HG03159 (cell line): Measurements from ENCODE around the gene WNT7A.

Source experiments
- ATAC-seq: cut with Tn5 transposase; IDR thresholded peaks from one replicate; pipeline ENCODE4 v1.9.1; 2021; ENCODE audit warnings: mild to moderate bottlenecking, moderate library complexity; ENCODE audit not compliant: unreplicated experiment

Gene WNT7A

DNA sequence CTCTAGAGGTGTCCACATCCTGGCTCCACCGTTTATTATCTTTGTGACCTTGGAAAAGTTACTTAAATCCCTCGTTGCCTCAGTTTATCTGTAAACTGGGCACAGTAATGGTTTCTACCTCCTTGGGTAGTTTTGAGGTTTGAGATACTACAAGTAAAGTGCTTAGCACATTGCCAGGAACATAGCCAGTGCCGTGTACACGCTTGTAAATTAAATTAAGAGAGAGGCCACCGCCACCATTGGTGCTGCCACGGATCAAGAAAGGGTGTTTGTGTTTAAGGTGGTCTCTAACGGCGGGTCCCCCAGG, 5.8 kb upstream of the WNT7A start:
- no peak for ATAC-seq

- ATAC-seq, result no peak
Measured at GRCh38 chr3:13884851-13885703, 5.2 kb upstream of the WNT7A start.

DNA sequence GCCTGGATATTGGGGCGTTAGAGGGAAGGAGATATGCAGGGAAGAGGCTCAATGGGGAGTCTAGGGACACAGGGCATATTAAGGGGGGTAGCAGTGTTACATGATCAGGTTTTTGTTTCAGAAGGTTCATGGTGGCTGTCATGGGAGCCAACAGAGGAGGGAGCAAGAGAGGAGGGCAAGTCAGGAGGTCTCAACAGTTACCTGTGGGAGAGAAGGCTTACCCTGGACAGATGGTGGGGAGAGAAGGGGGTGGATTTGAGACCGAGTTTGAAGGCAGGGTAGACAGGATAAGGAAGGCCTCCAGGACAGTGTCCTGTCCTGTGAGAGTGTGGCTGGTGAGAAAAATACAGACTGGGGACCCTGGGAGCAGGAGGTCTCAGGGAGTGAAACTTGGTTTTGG, 3.8 kb upstream of the WNT7A start:
- no peak for ATAC-seq

DNA sequence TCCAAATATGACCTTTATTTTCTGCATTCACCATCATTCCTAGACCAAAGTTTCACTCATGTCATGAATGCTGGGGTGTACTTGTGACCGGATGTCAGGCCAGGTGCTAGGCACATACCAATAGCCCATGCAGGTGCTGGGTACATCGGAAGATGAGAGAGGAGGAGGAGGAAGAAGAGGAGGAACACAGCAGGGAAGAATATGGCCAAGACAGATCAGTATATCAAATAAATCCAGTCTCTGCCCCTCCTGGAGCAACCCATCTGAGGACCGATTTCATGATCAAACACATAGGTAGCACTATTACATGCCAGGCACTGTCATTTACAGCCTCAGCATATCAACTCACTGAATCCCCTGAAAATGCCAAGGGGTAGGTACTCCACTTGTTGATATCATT, 3.0 kb upstream of the WNT7A start:
- ATAC-seq, result no peak

- ATAC-seq, result no peak
Measured at GRCh38 chr3:13881536-13882410, 1.9 kb upstream of the WNT7A start.

GRCh38 chr3:13880811-13881156, 913 bp upstream of the WNT7A start:
- no peak for ATAC-seq

- ATAC-seq, result no peak
Measured at GRCh38 chr3:13879102-13879945, 547 bp downstream of the WNT7A start.

GRCh38 chr3:13878281-13879101, 1.4 kb downstream of the WNT7A start:
- no peak for ATAC-seq

DNA sequence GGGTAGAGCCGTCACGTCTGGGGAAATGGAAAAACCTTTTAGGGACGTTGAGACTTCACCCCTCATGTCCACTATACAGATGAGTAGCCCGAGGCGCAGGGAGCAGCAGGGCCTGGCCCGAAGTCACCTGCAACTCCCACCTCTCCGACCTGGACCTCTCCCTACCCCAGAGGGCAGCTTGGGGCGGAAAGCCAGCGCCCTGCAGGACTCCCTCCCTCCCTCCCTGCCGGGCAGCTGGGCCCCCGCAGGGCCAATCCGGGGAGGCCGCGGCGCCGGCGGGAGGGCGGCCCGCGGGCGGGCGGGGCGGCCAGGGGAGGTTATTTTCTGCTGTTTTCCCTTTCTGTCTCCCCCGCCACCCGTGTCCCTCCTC, 2.0 kb downstream of the WNT7A start:
- no peak for ATAC-seq

GRCh38 chr3:13876451-13877100, 3.3 kb downstream of the WNT7A start:
- ATAC-seq, result no peak

DNA sequence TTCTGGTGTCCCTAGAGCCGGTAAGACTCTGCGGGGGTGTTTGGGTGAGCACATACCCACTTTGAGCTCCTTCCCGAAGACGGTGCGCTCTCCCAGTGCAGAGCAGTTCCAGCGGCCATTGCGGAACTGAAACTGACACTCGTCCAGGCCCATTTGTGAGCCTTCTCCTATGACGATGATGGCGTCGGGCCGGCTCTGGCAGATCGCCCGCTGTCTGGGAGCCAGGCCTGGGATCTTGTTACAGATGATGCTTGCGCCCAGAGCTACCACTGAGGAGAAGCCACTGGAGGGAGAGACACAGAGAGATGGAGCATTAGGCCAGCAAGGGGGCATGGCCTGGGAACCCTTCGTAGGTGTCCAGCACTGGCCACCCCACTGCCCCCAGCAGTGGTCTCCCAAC, 5.0 kb downstream of the WNT7A start:
- ATAC-seq, result no peak

DNA sequence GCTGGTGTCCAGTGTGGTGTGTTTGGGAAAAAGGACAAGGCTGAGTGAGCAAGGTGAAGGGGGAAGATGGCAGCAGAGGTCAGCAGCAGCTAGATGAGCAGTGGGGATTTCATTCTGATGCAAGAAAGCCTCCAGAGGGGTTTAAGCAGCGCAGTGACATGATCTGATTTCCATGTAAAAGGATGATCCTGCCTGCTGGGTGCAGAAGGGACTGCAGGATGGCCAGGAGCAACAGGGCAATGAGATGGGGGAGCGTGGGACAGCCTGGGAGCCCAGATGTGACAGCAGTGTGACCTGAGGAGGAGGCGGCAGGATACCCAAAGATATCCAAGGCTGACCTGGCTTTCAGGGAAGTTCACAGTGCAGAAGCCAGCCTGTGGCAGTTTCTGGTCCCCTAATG, 6.1 kb downstream of the WNT7A start:
- ATAC-seq, result no peak

- ATAC-seq, result no peak
Measured at GRCh38 chr3:13872451-13872850, 7.4 kb downstream of the WNT7A start.

GRCh38 chr3:13871791-13872190, 8.1 kb downstream of the WNT7A start:
- ATAC-seq, result no peak

GRCh38 chr3:13870902-13871301, 9.0 kb downstream of the WNT7A start:
- no peak for ATAC-seq

- no peak for ATAC-seq
Measured at GRCh38 chr3:13869761-13870343, 10.0 kb downstream of the WNT7A start.

DNA sequence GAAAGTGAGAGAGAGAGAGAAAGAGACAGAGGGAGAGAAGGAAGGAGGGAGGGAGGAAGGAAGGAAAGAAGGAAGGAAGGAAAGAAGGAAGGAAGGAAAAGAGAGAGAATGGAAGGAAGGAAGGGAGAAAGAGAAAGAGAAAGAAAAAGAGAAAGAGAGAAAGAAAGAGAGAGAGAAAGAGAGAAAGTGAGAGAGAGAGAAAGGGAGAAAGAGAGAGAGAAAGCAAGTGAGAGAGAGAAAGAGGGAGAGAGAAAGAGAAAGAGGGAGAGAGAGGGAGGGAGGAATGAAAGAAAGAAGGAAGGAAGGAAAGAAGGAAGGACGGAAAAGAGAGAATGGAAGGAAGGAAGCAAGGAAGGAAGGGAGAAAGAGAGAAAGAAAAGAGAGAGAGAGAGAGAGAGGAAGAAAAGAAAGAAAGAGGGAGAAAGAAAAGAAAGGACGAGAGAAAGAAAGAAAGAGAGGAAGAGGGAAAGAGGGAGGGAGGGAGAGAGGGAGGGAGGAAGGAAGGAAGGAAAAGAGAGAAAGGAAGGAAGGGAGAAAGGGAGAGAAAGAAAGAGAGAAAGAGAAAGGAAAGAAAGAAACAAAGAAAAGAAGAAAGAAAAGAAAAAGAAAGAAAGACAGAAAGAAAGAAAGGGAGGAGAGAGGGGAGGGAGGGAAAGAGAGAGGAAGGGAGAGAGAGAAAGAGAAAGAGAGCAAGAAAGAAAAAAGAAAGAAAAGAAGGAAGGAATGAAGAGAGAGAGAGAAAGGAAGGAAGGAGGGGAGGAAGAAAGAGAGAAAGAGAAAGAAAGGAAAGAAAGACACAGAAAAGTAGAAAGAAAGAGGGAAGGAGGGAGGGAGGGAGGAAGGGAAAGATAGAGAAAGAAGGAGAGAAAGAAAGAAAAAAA, 10.8 kb downstream of the WNT7A start:
- no peak for ATAC-seq

DNA sequence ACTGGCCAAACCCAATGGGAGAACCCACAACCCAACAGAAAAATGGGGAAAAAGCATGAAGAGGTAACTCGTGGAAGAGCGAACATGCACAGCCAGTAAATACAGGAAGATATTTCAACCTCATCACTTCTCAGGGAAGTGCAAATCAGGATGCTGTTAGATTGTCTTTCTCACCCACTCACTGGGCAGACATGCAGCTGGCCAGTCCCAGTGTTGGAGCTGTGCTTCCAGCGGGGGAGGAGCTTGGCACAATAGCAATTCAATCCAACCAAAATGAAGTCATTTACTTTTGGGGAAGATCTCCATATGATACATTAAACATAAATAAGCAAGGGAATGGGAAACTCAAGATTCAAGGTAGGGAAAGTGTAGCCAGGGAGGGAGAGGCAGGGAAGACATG, 12.1 kb downstream of the WNT7A start:
- no peak for ATAC-seq
